SW 1271 (cell line): ENCODE results near the gene DMWD.

Experiments used
- DNase-seq, 2 experiments: peaks; one replicate each; lab custom pipeline; 2025; lab: John Stamatoyannopoulos, UW

The DMWD gene

GRCh38 chr19:45786533-45786894 is 6.1 kb downstream of the DMWD start:
- DNase-seq = no peak

DNA sequence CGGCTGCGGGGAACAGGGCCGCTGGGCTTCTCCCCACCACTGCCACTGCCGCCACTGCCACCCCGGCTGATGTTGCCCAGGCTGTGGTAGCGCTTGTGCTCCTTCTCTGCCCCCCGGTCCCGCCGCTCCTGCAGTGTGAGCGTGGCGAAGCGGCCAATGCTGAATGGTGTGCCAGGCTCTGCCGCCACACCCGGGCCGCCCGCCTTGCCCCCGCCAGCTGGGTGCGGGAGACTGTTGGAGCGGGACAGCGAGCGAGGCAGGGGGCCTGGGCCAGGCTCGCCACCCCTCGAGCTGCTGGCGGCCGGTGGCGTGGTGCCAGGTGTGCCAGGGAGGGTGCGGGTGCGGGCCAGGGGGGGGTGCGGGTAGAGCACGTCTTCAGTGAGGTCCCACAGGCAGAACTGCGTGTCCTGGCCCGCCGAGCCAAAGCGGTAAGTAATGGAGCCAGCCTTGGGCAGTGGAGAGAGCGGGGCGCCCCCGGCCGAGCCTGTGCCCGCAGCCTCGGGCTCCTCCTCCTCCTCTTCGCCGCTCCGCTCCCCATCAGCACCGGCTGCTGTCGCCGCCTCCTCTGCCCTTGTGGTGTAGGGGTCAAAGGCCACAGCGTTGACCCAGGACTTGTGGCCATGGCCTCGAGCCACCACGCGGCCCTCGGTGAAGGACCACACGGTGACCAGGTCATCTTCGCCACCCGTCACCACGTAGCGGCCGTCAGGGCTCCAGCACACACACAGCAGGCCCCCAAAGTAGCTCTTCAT is 6.7 kb downstream of the DMWD start:
- no peak for DNase-seq

DNA sequence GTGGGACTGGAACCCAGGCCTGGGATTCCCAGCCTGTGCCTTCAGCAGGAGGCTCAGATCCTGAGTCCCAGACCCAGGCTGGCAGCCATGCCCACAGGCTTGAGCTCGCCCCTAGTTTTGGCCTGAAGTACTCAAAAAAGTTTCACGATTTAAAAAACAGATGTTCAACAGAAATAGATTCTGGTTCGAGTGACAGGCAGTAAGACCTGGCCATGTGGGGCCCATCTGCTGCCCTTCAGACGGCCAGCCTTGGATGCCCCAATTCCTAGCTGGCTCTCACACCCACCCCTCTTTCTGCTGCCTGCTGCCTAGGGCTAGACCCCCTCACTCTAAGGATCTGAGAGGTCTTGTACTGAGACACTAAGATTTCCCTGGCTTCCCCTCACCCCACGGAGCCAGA is 7.5 kb downstream of the DMWD start:
- no peak for DNase-seq

DNA sequence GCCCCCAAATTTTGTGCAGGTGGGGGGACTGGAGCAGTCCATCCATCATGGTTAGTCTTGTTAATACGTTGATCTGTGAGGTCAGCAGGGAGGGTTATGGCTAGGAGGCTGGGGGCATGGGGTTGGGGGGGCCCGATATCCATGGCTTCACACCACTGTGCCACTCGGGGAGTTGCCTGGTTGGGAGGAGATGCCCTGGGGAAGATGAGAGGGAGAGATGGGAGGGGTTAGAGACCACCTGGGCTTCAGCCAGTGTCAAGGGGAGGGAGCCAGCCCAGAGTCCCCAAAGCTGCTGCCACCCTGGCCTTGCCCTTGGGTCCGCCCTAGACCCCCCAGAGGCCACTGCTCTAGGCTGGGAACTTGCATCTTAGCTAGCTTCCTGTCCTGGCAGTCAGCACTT is 8.5 kb downstream of the DMWD start:
- DNase-seq = no peak

DNA sequence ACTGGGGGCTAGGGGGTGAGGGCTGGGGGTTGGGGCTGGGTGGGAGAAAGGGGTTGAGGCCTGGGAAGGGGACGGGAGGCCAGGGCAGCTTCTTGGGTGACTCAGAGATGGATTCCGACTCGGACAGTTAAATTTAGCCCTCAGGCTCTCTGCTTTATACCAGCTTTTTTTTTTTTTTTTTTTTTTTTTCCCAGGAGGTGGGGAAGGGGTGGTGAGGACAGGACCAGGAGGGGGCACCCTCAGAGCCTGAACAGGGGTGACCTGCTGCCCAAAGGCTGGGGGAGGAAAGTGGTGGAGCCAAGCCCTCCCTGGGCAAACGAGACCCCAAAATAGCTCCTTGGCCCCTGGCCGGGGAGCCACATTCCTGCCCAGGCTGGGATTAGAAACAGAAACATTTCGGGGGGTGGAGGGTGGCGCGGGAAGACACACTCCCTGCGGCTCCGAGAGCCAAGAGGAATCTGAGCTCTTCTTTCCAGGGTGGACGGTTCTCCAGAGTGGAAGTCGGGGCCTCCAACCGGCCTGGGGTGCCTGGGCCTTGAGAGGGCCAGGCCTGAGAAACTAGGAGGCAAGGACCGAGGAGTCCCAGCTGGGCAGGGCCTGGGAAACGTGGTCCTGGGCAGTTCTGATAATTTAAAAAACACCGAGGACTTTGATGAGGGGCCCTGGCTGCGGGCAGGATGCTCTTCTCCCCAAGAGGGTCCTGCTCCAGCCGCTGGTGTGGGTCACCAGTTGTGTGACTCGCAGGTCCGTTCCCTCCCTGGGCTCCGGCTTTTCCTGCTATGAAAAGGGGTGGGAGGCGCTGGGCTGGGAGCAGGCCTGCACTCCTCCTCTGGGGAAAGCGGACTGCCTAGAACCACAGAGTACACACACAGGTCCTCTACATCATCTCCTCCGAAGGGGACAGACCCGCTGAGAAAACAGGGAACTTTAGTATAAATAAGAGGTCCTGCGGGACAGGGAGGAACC is 9.5 kb downstream of the DMWD start:
- DNase-seq = no peak

DNA sequence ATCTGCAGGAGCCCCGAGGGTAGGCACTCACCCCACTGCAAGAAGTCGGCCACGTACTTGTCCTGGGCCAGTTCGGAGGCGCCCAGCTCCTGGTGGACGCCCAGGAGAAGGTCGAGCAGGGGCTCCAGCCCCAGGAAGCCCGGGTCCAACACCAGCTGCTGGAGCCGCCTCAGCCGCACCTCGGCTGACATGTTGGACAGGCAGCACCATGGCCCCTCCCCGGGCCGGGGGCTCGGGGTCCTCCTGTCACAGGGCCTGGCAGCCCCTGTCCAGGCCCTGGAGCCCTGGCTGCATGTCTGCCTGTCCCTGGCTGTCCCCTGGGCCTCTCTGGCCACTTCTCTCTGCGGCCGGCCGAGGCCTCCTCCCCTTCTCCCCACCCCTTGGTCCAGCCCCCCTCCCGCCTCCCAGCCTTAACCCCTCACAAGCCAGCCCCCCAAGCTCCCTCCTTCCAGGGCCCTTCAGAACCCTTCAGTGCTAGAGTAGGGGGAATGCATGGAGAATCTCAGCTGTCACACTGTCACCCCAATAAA is 10.4 kb downstream of the DMWD start, which contains the start of gene DMPK:
Gene DMPK (minus strand): TSS at position 329 of the 530 bp plus-strand sequence. CDS start 138 bp downstream, at position 191.
- no peak for DNase-seq

DNA sequence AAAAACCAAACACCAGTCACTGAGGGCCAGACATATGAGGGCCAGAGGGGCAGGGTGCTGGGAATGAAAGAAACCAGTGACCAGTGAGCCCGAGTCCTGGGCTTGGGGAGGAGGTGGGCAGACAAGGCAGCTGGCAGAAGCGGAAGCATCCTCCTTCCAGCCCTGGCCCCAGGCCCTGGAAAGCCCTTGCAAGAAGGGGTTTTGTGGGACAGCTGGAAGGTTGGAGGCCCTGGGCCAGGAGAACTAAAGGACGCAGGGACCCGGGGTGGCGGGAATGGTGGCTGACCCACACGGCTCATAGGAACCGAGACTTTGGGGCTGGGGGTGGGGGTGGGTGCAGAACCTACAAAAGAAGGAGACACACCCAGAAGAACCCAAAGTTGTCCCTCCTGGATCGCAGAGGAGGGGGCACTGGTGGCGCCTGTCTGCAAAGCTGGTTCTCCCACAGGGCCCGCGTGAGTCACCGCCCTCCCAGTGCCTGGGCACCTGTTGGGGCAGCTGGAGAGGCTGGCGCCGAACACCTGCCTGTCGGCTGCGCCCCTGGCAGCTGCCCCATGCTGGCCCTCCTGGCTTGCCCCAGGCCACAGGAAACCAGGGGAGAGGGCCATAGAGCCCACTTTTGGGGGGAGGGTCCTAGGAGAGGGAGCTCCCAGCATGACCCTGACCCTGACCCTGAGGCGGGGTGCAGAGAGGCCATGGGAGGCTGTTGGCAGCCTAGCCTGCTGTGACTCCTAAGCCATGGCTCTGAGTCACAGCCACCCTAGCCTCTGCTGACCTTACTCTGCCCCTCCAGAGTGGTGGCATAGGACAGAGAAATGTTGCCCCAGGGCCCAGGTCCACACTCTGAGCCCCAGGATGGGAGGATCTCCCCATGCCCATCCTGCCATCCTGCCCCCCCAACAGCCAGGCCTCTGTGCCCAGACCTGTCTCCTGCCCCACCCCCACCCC is 11.2 kb downstream of the DMWD start:
- DNase-seq = no peak

DNA sequence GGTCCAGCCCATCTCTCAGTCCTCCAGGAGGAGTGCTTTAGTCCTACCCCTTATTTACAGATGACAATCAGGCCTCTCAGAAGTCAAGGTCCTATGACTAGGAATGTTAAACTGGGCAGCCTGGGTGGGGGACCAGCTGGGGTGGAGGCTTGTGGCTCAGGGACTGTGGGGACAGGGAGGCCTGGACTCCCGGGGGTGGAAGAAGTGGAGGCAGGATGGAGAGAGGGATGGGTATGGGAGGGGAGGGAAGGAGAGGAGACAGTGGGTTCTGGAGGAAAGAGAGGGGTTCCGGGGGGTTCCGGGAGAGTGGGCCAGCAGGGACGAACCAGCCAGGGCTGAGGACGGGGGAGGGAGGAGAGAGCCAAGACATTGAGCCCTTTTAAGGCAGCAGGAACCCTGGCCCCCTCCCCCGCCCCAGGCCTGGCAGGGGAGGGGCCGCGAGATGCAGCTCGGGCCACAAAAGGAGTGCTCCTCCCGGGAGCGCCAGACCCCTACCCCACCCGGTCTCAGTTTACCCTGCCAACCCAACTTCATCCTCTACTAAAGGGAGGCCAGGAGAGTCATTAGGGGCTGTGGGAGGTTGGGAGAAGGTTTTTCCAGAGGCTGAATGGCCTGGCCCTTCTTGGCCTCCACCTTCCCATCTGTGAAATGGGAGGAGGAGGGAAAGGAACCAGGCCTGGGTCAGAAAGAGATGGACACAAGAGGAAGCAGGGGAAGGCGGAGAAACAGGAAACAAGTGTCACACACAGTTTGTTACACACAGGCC is 12.0 kb downstream of the DMWD start:
- no peak for DNase-seq

GRCh38 chr19:45780146-45780447 is 12.5 kb downstream of the DMWD start:
- no peak for DNase-seq

- DNase-seq = no peak
These were observed 13.2 kb downstream of the DMWD start for GRCh38 chr19:45779231-45780145.

GRCh38 chr19:45778010-45778661 is 14.5 kb downstream of the DMWD start:
- no peak for DNase-seq

- no peak for DNase-seq
These were observed 15.2 kb downstream of the DMWD start for GRCh38 chr19:45777395-45777961.

DNA sequence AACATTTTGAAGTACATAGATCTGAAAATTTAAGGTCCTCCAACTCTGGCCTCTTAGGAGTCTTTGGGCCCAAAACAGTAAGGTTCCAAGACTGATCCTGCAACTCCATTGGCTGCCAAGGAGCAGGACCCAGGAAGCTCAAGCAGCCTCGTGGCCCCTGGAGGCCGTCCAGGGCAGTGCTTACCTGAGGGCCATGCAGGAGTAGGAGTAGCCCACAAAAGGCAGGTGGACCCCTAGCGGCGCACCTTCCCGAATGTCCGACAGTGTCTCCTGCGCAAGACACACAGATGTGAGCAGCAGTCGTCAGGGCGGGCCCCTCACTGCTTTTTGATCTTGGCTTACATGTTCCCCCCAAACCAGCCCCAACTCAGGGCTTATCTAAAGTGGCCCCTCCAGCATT is 17.9 kb downstream of the DMWD start:
- no peak for DNase-seq

GRCh38 chr19:45773384-45773783 is 19.3 kb downstream of the DMWD start:
- no peak for DNase-seq

- no peak for DNase-seq
These were observed 19.7 kb downstream of the DMWD start for GRCh38 chr19:45772912-45773311.

DNA sequence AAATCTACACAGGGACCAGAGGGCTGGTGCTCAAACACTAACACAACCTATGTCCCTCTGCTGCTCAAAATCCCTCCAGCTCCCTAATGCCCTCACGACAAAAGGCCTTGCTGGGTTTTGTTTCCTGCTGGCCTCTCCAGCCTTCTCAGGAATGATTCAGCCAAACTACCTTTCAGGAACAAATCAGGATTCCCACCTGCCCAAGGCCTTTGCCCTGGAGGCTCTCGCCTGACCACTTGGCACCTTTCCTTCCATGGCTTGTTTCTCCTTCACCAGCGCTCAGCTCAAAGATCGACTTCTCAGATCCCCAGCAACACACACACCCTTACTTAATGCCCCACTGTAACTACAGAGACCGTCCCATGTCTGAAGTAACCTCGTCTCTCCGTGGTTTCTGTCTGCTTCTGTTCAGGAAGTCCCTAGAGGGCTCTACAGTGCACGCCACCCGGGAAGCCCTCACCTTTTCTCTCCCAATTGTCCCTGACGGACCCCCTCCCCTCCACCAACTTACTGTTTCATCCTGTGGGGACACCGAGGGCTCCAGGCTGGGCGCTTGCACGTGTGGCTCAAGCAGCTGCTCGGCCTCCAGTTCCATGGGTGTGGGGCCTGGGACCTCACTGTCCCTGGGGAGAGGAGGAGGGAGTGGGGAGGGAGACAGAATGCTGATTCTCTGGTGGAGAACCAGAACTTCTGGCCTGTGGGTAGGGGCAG is 20.4 kb downstream of the DMWD start:
- no peak for DNase-seq

DNA sequence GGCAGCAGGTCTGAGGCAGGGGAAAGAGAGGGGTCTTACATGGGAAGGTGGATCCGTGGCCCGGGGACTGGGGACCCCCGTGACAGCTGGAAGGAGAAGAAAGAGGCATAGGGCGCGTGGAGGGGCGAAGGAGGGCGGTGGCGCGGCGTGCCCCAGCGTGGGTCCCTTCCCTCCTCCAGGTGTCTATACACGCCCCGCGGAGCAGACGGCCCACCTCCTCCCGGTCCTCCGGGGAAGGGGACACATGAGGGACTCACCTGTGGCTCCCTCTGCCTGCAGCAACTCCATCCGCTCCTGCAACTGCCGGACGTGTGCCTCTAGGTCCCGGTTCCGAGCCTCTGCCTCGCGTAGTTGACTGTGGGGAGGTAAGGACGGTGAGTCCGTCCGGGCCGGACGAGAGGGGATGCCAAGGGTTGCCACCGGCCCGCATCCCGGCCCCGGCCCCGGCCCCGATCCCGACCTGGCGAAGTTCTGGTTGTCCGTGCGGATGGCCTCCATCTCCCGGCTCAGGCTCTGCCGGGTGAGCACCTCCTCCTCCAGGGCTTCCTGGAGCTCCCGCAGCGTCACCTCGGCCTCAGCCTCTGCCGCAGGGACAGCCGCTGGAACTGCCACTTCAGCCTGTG is 21.2 kb downstream of the DMWD start:
- DNase-seq = no peak
